Ureter (tissue), 1 donor: ENCODE data around the gene MLPH. TPM values are rescaled to one million over a fixed set of nuclear protein-coding genes. Genes with fewer than 3 reads are reported as not detected.
A peak's percentile ranks its signal among the peaks of the same experiment; 100 is the strongest.

Experiments
- DNase-seq: peaks from one replicate; pipeline ENCODE4 v3.0.0-alpha.2; 2020; ENCODE audit warnings: low spot score
- total RNA-seq: library from RNA; stranded (reverse); gene quantifications from one replicate; pipeline ENCODE4 v1.2.4, GENCODE V29; 2023
- donor health status: DM: yes; HTN: yes; CAD: no.

Gene MLPH
- total RNA-seq, 1 donor from 2014 or later, result 236 TPM

DNA sequence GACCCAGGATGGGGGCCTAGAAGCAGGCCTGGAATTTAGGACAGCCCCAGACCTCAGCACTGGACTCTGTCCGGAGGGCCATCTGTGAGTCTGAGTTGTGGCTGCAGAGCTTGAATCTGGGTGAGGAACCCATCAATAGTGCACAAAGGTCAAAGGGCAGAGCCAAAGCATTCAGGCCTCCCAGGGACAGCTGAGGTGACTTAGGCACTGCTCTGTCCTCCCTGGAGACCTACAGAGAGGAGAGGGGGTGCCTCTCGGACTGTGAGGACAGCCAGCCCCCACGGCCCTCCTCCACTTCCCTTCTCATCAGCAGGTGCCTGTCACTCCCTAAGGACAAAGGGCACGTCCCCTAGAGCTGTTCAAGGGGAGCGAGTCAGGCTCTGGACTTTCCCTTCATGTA, 54.2 kb downstream of the MLPH start:
- no peak for DNase-seq

DNA sequence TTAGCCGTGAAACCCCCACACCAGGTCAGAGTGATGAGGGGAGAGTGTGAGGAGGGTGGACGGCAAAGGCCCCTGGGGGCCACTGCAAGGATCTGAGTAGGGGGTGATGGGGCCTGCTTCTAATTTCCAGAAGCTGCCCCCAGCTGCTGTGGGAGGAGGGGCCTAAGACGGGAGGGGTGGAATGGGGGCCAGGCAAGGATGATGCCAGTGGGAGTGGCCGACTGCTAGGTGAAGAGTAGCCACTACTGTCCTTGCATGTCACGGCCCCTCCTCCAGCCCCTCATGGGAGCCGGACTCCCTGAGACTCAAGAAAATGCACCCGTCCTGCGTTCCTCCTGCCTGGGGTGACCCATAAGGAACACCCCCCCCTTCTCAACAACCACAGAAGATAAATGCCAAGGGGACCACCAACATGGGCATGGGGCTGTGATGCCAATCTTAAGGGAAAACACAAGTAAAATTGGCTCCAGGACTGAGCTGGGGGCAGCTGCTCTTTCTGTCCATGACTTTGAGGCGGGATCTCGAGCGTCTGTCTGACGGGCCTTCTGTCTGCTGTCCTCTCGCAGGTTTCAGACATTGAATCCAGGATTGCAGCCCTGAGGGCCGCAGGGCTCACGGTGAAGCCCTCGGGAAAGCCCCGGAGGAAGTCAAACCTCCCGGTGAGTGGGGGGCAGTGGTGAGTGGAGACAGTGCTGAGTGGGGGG, 55.1 kb downstream of the MLPH start:
- no peak for DNase-seq

DNA sequence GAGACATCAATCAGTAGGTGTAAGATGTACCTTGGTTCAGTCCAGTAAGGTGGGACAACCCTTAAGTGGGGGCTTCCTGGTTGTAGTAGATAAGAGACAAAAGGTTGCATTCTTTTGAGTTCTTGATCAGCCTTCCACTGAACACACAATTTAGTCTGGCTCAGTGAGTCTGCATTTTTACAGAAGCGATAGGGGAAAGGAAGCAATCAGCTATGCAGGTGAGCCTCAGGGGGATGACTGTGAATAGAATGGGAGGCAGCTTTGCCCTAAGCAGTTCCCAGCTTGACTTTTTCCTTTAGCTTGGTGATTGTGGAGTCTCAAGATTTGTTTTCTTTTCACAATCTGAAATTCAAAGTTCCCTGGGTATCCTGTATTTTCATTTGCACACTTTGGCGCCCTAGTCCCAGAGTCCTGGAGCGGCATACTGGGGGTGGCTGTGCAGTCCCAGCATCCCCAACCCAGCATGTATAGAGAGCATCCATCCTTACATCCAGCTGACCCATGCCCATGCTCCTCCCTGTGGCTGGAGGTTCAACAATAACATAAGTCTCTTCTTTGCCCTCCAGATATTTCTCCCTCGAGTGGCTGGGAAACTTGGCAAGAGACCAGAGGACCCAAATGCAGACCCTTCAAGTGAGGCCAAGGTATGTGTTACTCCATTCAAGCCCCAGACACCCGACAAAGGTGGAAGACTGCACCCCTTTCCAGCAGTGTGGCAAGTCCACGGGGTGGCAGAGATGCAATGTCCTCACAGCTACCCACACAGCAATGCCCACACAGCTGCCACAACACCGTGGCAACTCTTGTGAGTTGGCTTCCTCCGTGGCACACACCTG, 59.2 kb downstream of the MLPH start:
- DNase-seq, result no peak

DNA sequence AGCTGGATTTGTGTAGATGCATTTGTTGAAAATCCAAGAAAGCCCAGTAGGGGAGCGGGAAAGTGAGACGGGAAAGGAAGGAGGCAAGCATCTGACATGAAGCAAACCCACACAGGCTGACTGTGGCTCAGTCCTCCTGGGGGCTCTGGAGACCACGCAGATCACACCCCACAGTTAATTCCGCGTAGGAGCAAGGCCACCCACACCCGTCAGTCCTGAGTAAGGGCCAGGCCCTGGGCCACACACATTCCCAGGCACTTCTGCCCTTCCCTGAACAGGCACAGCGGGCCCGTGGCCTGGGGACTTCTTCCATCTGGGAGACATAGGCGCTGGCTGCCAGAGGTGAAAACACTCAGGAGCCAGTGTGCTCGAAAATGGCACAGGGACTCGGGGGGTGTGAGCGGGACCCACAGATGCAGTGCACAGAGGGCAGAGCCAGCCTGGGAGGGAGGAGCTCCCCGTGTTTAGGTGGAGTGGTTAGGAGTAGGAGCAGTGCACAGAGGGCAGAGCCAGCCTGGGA, 59.9 kb downstream of the MLPH start:
- no peak for DNase-seq

DNA sequence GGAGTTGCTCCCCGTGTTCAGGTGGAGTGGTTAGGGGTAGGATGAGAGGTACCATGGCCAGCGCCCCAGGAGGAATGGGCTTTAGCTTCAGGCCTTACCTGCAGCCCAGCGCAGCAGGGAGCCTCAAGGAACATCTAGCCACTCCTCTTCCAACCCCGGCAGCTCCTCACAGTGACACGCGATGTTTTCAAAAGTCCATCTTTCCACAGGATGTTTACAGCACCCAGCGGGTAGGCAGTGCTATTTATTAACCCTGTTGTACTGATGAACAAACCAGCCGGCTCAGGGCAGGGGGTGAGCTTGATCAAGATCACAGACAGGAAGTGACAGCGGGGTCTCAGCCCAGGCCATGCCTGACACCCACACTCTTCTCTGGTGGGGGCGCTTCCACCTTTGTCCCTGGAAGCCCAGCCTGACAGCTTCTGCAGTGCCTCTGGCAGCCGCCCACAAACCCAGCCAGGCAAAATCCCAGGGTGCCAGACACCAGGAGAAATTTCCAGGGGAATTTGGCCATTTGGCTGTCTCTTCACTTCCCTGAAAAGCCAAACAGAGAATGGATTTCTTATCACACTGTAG, 60.9 kb downstream of the MLPH start:
- DNase-seq, result no peak

DNA sequence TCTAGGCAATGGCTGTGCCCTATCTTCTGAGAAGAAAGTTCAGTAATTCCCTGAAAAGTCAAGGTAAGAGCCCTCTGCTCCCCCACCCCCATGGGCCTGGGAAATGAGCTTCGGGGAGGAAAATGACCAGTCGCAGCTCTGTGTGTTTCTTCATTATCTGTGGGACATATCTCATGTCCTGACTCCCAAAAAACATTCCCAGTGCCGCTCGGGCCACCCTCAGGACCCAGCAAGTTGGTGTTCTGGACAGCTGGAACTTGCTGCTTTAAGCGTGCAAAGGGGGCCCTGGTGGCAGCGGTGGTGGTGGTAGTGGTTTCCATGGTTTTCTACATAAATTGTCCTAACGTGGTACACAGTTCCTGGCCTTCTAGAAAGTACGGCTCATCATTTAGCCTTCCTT, 62.2 kb downstream of the MLPH start:
- no peak for DNase-seq

DNA sequence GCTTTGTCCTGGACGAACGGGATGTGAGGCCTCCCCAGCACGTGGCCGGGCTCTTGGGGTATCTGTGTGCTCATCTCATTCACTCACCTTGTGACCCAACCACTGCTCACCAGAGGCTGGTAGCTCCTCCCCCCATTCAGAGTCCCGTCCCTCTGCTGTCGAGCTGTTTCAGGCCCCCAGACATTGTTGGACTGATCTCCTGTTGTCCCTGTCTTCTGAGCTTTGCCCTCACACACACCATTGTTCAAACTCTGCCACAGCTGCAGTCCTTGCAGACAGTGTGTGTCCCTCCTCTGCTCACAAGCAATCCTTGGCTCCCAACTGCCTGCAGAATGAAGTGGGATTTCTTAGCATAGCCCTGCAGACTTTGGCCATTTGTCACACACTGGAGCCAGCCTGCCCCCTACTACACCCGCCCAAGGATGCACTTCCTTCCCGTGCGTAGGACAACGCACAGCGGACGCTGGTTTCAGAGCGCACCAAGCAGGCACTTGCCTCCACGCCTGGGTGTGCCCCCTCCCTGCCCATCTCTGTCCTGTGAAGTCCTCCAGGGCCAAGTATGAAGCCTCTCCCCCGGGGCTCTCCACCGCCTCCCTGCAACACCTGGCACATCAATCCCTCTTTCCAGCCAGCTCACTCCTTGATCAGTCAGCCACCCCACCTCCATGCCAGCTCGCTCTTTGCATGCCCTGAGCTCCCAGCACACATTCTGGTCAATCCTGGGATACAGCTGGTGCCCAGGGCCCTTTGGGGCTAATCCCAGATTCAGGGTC, 62.8 kb downstream of the MLPH start:
- DNase-seq, result no peak

DNA sequence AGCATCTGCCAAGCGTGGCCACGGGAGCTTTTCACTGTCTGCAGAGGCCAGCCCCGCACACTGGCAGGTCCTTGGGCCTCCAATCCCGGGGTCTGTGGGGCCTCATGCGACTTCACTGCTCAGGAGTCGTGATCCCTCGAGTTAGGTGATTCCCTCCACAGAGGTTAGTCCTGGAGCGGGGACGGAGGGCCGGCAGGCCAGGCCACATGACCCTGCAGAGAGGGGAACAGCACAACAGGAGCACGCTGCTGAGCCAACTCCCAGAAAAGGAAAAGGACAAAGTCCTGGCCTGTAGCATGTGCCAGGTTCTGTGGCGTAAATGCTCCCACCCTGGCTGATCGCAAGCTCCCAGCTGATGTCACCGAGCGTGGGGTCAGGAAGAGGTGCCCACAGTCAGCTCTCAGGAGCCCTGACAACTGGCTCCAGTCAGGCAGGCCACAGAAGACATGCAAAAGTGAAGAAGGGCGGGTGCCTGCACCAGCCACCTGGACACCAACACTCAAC, 64.1 kb downstream of the MLPH start:
- DNase-seq, result no peak

DNA sequence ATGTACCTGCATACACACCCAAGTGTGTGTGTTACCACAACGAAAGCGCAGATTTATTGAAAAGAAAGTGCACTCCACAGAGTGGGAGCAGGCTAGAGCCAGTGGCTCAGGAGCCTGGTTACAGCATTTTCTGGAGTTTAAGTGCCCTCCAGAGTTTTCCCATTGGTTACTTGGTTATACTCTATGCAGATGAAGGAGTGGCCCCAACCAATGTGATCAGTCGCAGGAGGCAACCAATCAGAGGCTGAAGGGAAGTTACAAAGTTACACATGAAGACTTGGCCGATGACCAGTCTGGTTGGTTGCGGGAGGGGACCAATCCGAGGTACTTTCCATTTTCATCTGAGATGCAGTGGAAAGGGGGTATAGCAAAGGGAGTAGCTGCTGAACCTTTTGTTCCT, 65.9 kb downstream of the MLPH start:
- DNase-seq, result no peak

DNA sequence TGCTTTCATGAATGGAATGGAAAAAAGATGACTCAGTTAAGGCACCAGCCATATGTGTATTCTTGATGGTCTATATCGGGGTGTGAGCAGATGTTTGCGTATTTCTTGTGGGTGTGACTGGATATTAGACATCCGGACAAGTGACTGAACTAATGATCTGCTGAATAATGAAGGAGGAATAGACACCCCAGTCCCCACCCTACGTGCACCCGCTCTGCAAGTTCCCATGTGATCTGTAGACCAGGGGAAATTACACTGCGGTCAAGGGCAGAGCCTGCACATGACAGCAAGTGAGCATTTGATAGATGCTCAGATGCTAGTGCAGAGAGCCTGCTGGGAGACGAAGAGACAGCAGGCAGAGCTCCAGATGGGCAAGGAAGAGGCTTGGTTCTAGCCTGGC, 66.9 kb downstream of the MLPH start:
- no peak for DNase-seq

DNA sequence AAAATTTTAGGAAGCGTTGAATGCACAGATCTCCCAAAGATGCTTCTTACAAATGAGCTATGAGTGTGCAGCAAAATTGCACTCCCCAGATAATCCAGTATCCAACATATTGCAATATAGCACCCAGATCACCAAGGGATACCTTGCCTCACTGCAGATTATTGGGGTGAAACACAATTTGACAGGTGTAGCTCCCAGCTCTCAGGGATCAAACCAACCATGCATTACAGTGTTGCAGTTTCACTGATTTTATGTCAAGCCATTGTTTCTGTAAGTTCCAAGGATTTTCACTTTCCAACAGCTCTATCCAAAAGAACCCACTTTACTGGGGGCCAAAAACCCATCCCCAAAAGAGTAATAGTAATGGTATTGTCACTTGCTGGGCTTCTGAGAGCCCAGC, 68.5 kb downstream of the MLPH start:
- DNase-seq, result no peak

DNA sequence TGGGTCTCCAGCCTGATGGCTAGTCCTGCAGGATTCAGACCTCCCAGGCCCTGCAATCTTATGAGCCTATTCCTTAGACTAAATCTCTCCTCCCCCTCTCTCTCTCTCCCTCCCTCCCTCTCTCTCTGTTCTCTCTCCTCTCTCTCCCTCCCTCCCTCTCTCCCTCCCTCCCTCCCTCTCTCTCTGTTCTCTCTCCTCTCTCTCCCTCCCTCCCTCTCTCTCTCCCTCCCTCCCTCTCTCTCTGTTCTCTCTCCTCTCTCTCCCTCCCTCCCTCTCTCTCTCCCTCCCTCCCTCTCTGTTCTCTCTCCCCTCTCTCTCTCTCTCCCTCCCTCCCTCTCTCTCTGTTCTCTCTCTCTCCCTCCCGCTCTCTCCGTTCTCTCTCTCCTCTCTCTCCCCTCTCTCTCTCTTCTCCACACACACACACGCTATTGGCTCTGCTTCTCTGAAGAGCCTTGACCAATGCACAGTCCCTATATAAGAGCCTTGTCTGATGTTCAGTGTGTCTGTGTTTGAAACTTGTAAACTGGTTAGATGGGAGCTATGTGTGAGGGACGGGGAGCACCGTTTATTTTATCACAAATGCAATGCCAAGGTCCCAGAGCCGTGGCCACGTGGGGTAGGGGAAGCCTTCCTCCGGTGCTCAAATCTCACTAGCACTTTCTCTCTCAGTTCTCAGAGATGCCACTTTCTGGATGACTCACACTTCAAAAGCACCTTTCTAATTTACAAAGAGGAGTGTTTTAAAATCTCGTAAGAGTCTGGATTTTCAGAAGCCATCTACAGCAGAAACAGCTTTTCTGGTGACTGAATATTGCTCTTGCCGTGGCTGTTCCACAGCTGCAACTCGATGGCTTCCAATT, 70.0 kb downstream of the MLPH start:
- no peak for DNase-seq

DNA sequence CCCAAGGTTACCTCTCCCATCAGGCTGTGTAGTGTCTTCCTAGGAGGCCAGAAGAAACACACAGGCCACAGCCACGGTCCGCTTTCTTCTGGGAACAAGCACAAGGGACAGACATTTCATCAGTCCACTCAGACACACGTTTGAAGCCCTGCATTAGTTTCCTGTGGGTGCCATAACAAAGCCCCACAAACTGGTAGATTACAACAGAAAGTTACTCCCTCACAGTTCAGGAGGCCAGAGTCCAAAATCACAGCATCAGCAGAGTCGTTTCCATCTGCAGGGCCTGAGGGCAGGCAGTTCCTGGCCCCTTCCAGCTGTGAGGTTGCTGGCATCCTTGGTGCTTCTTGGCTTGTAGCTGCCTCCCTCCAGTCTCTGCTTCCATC, 70.6 kb downstream of the MLPH start:
- no peak for DNase-seq

DNA sequence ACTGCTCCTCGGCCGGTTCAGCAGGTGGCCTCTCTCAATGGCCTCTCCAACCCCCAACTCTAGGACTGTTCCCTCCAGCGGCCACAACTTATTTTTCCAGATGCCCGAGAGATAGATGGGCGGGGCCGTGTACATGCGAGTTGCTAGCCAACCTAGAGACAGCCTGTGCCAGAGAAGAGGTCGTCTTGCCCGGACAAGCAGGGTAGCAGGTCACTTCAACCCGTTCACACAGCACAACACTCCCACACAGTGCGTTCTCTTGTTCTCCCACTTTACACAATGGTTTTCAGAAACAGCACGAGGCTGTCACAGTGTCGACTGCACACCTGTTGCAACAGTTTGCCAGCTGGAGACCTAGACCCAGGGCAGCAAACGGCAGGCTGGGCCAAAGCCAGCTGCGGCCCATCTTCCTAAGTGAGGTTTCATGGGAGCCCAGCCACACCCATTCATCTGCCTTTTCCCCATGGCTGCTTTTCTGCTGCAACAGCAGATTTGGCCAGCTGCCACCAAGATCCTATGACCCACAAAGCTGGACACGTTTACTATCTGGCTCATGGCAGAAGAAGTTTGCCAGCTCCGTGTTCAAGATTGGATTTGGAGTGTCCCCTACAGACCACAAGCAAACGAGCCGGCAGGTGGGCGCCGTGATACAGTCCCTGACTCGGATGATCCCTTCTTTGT, 72.0 kb downstream of the MLPH start:
- DNase-seq, result peak; percentile 81

DNA sequence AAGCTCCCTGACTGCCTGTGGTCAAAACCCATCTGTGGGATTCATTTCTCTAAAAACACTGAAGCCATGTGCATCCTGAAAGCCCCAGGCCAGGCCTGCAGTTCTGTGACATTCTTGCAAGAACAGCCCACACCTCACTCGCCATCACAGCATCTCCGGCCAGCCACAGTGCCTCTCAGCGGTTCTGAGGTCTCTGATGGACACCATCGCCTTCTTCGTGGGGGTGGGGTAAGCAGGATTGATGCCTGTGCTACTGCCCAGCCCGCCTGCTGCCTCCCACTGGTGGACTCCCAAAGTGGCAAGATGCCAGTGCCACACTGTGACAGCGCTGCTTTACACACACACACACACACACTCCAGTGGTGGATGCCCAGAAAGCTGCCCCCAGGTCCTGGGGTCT, 74.2 kb downstream of the MLPH start:
- DNase-seq, result no peak

DNA sequence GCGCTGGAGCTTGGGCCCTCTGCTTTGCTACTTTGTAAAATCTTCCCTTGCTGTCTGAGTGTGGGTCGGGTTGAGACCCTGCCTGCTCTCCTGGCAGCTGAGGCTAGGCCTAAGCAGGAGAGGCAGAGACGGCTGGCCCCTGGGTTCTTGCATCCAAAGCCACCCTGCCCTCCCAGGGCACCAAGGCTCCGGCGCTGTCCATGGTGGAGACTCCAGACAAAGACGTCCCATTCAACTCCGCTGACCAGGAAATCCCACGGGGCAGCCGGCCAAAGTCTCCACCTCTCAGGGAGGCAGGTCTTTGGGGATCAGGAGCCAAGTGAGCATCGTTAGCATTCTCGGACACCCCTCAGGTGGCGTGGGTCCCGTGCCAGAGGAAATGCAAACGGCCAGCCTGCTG, 76.8 kb downstream of the MLPH start:
- no peak for DNase-seq

DNA sequence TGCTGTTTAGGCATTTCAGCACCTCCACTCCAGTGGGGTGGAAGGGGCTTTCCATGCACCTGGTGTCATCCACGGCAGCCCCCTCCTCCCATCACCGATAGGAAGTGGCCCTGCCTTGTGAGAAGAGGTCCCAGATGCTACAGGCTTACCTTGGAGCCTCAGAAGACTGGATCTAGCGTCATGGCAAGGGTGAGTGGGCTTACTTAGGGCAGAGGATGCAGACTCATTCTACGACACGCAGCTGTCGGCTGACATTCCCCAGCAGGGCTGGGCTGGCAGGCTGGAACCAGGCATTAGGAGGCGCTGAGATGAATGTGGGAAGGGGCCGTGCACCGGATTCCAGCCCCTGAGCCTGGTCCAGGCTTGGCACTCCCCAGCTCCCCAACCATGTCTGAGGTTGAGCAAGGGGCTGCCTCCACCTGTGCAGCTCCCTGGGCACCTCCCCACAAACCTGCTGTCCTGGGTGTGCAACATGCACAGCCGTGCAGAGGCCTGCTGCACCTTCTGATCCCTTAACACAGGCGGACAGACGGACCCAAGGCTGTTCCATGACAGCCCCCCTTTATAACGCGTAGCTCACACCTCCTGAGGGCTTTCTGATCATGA, 77.6 kb downstream of the MLPH start:
- DNase-seq, result no peak

DNA sequence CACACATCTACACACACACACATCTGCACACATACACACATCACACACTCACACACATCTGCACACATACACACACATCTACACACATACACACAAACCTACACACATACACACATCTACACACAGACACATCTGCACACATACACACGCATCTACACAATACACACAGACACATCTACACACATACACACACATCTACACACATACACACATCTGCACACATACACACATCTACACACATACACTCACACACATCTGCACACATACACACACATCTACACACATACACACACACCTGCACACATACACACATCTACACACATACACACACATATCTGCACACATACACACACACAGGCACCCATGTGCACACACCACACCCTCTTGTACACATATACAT, 78.9 kb downstream of the MLPH start:
- no peak for DNase-seq

DNA sequence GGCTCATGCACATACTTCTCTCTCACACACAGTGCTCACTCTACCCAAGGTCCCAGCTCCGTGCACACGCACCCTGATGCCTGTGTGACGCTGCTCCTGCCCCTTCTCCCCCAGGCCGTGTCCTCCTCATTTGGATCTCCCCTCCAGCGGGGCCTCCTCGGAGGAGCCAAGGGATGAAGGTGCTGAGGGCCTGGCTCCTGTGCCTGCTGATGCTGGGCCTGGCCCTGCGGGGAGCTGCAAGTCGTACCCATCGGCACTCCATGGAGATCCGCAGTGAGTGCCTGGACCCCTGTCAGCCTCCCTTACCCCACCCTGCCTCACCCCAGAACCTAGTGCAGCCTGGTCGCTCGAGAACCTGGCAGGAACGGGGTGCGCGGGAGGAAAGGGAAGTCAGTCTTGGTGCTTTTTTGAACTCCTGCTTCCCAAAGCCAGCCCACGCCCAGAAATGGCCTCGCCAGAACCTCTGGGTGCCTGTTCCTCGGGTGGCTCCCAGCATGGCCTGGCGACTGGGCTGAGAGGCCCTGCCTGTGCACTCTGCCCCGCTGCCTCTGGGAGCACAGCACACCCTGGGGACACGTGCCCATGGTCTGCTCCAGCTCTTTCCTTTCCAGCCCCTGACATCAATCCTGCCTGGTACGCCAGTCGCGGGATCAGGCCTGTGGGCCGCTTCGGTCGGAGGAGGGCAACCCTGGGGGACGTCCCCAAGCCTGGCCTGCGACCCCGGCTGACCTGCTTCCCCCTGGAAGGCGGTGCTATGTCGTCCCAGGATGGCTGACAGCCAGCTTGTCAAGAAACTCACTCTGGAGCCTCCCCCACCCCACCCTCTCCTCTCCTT, 79.6 kb downstream of the MLPH start, which contains the start of gene PRLH:
PRLH (plus strand) TSS at position 174 of the 835 bp plus-strand sequence; CDS start at position 174, 0 bp downstream.
- DNase-seq, result no peak
